ENCODE measurements around the gene MACROH2A2. TPM values are rescaled to one million over a fixed set of nuclear protein-coding genes. Genes with fewer than 3 reads are reported as not detected.

MACROH2A2 gene
- 11.3 and 12.1 TPM in 2 replicates for total RNA-seq (2021)
- long read RNA-seq, transcript H2AFY2-201 (9 exons, 1,980 nt) = major isoform, 149 of 164 reads
- long read RNA-seq, partial matches to known transcripts = 1 of 164 reads
- long read RNA-seq, other reads (novel, unspliced or antisense) = 14 of 164 reads

DNA sequence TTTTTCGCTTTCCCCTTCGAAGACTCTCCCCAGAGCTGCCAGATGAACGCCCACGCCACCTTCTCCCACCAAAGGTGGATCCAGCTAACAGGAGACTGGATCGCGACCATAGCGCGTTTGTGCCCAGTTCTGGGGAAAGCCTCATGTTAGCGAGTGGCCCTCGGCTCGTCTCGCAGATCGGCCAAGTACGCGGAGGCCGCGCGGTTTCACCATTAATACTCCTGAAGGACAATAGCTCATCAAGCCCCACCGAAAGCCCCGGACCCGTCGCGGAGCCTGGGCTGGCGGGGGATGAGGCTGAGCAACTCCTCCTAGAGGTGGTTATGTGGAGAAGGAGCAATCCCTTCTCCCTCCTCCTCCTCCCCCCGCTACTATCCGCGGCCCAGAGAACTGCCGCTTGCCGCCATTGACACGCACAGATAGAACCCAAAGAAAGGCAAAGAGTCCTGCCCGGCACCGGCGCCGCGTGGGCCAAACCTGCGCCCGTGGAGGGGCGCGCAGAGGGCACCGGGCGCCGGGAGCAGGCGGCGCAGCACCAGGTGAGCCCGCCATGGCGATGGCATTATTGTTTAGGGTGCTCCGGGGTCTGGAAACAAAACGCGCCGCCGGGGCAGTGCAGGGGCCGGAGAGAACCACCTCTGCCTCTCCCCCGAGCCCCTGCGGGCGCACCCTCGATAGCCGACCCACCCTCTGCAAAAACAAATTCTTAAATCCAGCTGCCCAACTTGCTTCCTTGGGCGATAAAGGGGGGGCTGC, at the start of gene MACROH2A2:
Gene MACROH2A2, plus strand, starts transcription at position 385 of the 756 bp plus-strand sequence. CDS start 22,813 bp downstream, outside the sequence.
- peak within 1 kb of the TSS; percentile 70 for H3K4me2 ChIP-seq (ENCODE audit: insufficient read depth, insufficient read length, low read length)
- peaks cover 98% of the 10 kb centered on the region for H3K27me3 Mint-ChIP-seq (ENCODE audit: low read depth)
- H4K91ac ChIP-seq (ENCODE audit: insufficient read length, low read depth, low read length) = no peak within 1 kb of the TSS
- no peak within 1 kb of the TSS for H2BK12ac ChIP-seq (ENCODE audit: insufficient read length, low read depth, low read length)
- H3K18ac ChIP-seq (ENCODE audit: insufficient read length, low read depth, low read length) = peak within 1 kb of the TSS; percentile 41
- no peak within 1 kb of the TSS for H3T11ph ChIP-seq (ENCODE audit: low read length)
- H3K23ac ChIP-seq (ENCODE audit: insufficient read length, low read depth, low read length) = no peak within 1 kb of the TSS
- H3K9ac ChIP-seq (ENCODE audit: extremely low read depth, insufficient read length, low read length) = peak within 1 kb of the TSS; percentile 29
- H3K4me1 Mint-ChIP-seq = peaks cover 22 to 29% of the 10 kb centered on the region in 2 experiments
- TF ChIP-seq, protein P1, sequence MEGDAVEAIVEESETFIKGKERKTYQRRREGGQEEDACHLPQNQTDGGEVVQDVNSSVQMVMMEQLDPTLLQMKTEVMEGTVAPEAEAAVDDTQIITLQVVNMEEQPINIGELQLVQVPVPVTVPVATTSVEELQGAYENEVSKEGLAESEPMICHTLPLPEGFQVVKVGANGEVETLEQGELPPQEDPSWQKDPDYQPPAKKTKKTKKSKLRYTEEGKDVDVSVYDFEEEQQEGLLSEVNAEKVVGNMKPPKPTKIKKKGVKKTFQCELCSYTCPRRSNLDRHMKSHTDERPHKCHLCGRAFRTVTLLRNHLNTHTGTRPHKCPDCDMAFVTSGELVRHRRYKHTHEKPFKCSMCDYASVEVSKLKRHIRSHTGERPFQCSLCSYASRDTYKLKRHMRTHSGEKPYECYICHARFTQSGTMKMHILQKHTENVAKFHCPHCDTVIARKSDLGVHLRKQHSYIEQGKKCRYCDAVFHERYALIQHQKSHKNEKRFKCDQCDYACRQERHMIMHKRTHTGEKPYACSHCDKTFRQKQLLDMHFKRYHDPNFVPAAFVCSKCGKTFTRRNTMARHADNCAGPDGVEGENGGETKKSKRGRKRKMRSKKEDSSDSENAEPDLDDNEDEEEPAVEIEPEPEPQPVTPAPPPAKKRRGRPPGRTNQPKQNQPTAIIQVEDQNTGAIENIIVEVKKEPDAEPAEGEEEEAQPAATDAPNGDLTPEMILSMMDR (conservative IDR thresholded peaks at IDR 0.05) = peak; percentile 58
- peak within 1 kb of the TSS; percentile 80 for H3K14ac ChIP-seq (ENCODE audit: insufficient read depth, low read length)
- H4K5ac ChIP-seq (ENCODE audit: insufficient read length, low read depth, low read length) = no peak within 1 kb of the TSS
- no peaks in the 10 kb centered on the region for H3K79me2 ChIP-seq (ENCODE audit: insufficient read depth, low read length)
- H2AFZ ChIP-seq (ENCODE audit: low read length) = no peak within 1 kb of the TSS
- H3K79me1 ChIP-seq (ENCODE audit: insufficient read depth, low read depth, low read length, poor library complexity, severe bottlenecking) = no peaks in the 10 kb centered on the region
- no peak within 1 kb of the TSS for H4K8ac ChIP-seq (replicated peaks; ENCODE audit: insufficient read length, low read depth, low read length)
- no peak within 1 kb of the TSS for H3K56ac ChIP-seq (ENCODE audit: insufficient read length, low read depth, low read length)
- peaks cover 52% of the 10 kb centered on the region for H3K27me3 ChIP-seq (ENCODE audit: insufficient read depth, low read length)
- no peaks in the 10 kb centered on the region for H3K36me3 Mint-ChIP-seq (ENCODE audit: insufficient read depth in 1 of 3, low read depth in 3 of 3)
- no peaks in the 10 kb centered on the region for H3K9me3 ChIP-seq (ENCODE audit: control insufficient read depth, low read depth, low read length)
- H3K4ac ChIP-seq (ENCODE audit: low read depth, low read length) = no peak within 1 kb of the TSS
- H3K27ac Mint-ChIP-seq = peak within 1 kb of the TSS in 1 of 3 experiments; percentile 88; a peak in 1 of 7 replicates
- no peak within 1 kb of the TSS for H2BK20ac ChIP-seq (ENCODE audit: low read depth, low read length, poor library complexity, severe bottlenecking)
- no peak within 1 kb of the TSS for H2AK5ac ChIP-seq (ENCODE audit: insufficient read length, low read length)
- no peaks in the 10 kb centered on the region; a peak in 1 of 5 replicates for H3K9me3 Mint-ChIP-seq
- peak within 1 kb of the TSS; percentile 72 to 95 for H3K4me3 Mint-ChIP-seq
- no CpG with 5 or more reads among the region's 58 CpGs for WGBS (ENCODE audit: extremely low coverage, insufficient read length, low lambda C conversion rate)
- H2BK5ac ChIP-seq (ENCODE audit: insufficient read length, low read length) = no peak within 1 kb of the TSS
- no peak within 1 kb of the TSS for H2BK120ac ChIP-seq (ENCODE audit: low read depth, low read length, poor library complexity, severe bottlenecking)
- DNase-seq = peak; percentile 84
- H3K27ac ChIP-seq (ENCODE audit: insufficient read length, low read depth, low read length) = no peak within 1 kb of the TSS
- no peak within 1 kb of the TSS for H2BK15ac ChIP-seq (ENCODE audit: low read depth, low read length)
- H4K20me1 ChIP-seq (ENCODE audit: control insufficient read depth, insufficient read depth, insufficient read length) = no peaks in the 10 kb centered on the region
- H3K23me2 ChIP-seq (ENCODE audit: insufficient read length, low read depth, low read length, poor library complexity, severe bottlenecking) = peaks cover 8% of the 10 kb centered on the region
- no peaks in the 10 kb centered on the region for H3K4me1 ChIP-seq (ENCODE audit: insufficient read depth, low read length)

Data from H9 (cell line).